VCaP (cell line): Measurements from ENCODE around the gene WWTR1.
A peak's percentile ranks its signal among the peaks of the same experiment; 100 is the strongest.

ENCODE experiments used
- H3K27ac ChIP-seq: fragments of 450-650 bp; 2 replicates; pipeline ENCODE4 v1.5.1; 2017
- TF ChIP-seq, protein P1 (sequence below): fragments of 450-650 bp; conservative IDR thresholded peaks from 2 replicates; pipeline ENCODE4 v1.5.1; 2017; ENCODE audit warnings: mild to moderate bottlenecking, moderate library complexity

Gene WWTR1

GRCh38 chr3:149510480-149510879 is 147.3 kb downstream of the WWTR1 start:
- TF ChIP-seq, protein P1, sequence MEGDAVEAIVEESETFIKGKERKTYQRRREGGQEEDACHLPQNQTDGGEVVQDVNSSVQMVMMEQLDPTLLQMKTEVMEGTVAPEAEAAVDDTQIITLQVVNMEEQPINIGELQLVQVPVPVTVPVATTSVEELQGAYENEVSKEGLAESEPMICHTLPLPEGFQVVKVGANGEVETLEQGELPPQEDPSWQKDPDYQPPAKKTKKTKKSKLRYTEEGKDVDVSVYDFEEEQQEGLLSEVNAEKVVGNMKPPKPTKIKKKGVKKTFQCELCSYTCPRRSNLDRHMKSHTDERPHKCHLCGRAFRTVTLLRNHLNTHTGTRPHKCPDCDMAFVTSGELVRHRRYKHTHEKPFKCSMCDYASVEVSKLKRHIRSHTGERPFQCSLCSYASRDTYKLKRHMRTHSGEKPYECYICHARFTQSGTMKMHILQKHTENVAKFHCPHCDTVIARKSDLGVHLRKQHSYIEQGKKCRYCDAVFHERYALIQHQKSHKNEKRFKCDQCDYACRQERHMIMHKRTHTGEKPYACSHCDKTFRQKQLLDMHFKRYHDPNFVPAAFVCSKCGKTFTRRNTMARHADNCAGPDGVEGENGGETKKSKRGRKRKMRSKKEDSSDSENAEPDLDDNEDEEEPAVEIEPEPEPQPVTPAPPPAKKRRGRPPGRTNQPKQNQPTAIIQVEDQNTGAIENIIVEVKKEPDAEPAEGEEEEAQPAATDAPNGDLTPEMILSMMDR: no peak
- no peak overlapping the region for H3K27ac ChIP-seq

- H3K27ac ChIP-seq: no peak overlapping the region
- TF ChIP-seq, protein P1: no peak
These were observed 148.3 kb downstream of the WWTR1 start for GRCh38 chr3:149509526-149509925.

GRCh38 chr3:149507491-149508324 is 150.1 kb downstream of the WWTR1 start:
- H3K27ac ChIP-seq: peak overlapping the region; percentile 38; the same call in 1 of the 2 replicates
- TF ChIP-seq, protein P1: no peak

DNA sequence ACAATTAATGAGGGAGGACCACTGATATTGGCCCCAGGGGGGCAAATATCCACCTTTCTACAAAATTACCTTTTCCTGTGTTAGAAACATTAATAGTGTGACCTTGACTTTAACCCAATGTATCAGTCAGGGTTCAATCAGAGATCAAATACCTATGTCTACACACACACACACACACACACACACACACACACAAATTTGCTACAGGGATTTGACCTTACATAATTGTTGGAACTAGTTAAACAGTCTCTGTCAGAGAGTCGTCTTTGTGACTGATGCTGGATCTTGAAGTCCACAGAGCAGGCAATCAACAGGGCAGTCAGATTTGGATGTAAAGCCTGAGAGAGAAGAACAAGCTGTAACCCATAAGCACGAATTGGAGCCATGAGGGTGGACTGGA is 150.9 kb downstream of the WWTR1 start:
- peak overlapping the region; percentile 38; the same call in 1 of the 2 replicates for H3K27ac ChIP-seq
- TF ChIP-seq, protein P1: no peak

DNA sequence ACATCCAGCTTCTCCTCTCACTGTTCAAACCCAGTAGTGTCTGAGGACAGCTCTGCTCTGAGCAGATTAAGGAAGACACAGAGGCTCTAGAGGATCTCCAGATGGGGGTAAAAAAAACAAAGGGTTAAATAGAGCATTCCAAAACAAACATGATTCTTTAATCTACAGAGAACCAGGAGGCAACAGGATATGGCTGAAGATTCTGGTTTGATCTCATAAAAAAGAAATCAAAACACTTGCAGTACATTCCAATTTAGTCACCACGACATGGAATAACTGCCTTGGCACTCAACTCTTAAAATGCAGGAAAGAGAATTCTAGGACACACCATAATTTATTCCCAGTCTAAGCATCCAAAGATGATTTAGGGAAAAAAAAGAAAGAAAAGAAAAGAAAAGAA is 151.3 kb downstream of the WWTR1 start:
- peak overlapping the region; percentile 38; the same call in 1 of the 2 replicates for H3K27ac ChIP-seq

GRCh38 chr3:149502438-149502837 is 155.4 kb downstream of the WWTR1 start:
- no peak overlapping the region for H3K27ac ChIP-seq

More for the DNA sequence above, 151.3 kb downstream of the WWTR1 start:
- TF ChIP-seq, protein P1: no peak

DNA sequence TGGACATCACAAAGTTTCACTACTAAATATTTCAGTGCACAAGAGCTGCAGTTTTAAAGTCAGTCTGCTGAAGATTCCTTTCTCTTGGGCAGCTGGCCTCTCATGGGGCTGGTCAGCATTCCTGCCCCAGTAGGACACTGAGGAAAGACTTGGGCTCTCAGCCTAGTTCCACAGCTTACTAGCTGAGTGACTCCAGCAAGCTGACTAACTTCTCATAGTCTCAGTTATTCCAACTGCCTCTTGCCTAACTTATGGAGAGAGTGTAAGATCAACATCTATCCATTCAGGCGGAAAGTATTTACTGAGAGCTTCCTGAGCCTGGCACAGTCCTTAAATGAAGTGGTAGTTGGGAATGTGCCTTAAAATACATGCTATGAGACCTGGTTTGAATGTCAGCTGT is 156.3 kb downstream of the WWTR1 start:
- no peak overlapping the region for H3K27ac ChIP-seq
- TF ChIP-seq, protein P1: no peak

More at GRCh38 chr3:149502438-149502837, 155.4 kb downstream of the WWTR1 start:
- TF ChIP-seq, protein P1: no peak
